ENCODE results near the gene ISM1. TPM values are rescaled to one million over a fixed set of nuclear protein-coding genes. Genes with fewer than 3 reads are reported as not detected.

ISM1 gene
- total RNA-seq, 2 donors from 2014 or later, result 0.24 to 1.1 TPM

GRCh38 chr20:13317439-13317838 lies 96.4 kb downstream of the ISM1 start:
- H3K4me1 ChIP-seq (ENCODE audit: control insufficient read depth, insufficient read depth, low read length), result peaks cover 5% of the 10 kb centered on the region
- H3K4me3 ChIP-seq (ENCODE audit: low read length), result no peak overlapping the region
- Mint-ChIP-seq H3K27me3 (ENCODE audit: insufficient read depth) (no peaks in the 10 kb centered on the region), H3K4me3 (no peak overlapping the region), H3K9me3 (peaks cover 25% of the 10 kb centered on the region), H3K4me1 (peaks cover 31% of the 10 kb centered on the region), H3K27ac (no peak overlapping the region), H3K36me3 (ENCODE audit: low read depth) (peaks cover 13% of the 10 kb centered on the region)
- H3K9ac ChIP-seq (ENCODE audit: extremely low read depth, low read length, poor library complexity, severe bottlenecking), result no peak overlapping the region
- no peaks in the 10 kb centered on the region for H3K27me3 ChIP-seq (ENCODE audit: control insufficient read depth, insufficient read depth, low read length, poor library complexity, severe bottlenecking)
- no peaks in the 10 kb centered on the region for H3K36me3 ChIP-seq (ENCODE audit: control insufficient read depth, insufficient read depth, low read length)
- no peak for TF ChIP-seq CTCF (conservative IDR thresholded peaks at IDR 0.05)
- no peak overlapping the region for H3K27ac ChIP-seq (ENCODE audit: low read depth, low read length)
- WGBS, 2 experiments (ENCODE audit: insufficient coverage in 1 of 2, insufficient read length in 1 of 2), result no CpG with 5 or more reads among the region's 1 CpG
- no peak for DNase-seq
- peaks cover 23% of the 10 kb centered on the region for H3K9me3 ChIP-seq (ENCODE audit: control insufficient read depth, low read length)

- Histone ChIP-seq H3K9ac (ENCODE audit: extremely low read depth, low read length, poor library complexity, severe bottlenecking) (no peak overlapping the region), H3K27ac (ENCODE audit: low read depth, low read length) (no peak overlapping the region), H3K4me1 (ENCODE audit: control insufficient read depth, insufficient read depth, low read length) (peaks cover 15% of the 10 kb centered on the region), H3K36me3 (ENCODE audit: control insufficient read depth, insufficient read depth, low read length) (no peaks in the 10 kb centered on the region), H3K9me3 (ENCODE audit: control insufficient read depth, low read length) (peaks cover 23% of the 10 kb centered on the region), H3K27me3 (ENCODE audit: control insufficient read depth, insufficient read depth, low read length, poor library complexity, severe bottlenecking) (no peaks in the 10 kb centered on the region), H3K4me3 (ENCODE audit: low read length) (peak overlapping the region; percentile 6)
- peaks cover 25% of the 10 kb centered on the region for H3K9me3 Mint-ChIP-seq
- no peak for DNase-seq
- WGBS, 2 experiments (ENCODE audit: insufficient coverage in 1 of 2, insufficient read length in 1 of 2), result 76 to 90% methylated on average over 5 of the region's 5 CpGs
- peaks cover 13% of the 10 kb centered on the region for H3K36me3 Mint-ChIP-seq (ENCODE audit: low read depth)
- no peaks in the 10 kb centered on the region for H3K27me3 Mint-ChIP-seq (ENCODE audit: insufficient read depth)
- no peak overlapping the region for H3K27ac Mint-ChIP-seq
- no peak for TF ChIP-seq CTCF (conservative IDR thresholded peaks at IDR 0.05)
- no peak overlapping the region for H3K4me3 Mint-ChIP-seq
- H3K4me1 Mint-ChIP-seq, result peaks cover 43% of the 10 kb centered on the region
Observed at GRCh38 chr20:13318871-13319521, 97.9 kb downstream of the ISM1 start.

- 86 to 96% methylated on average over 3 to 4 of the region's 4 CpGs for WGBS, 2 experiments (ENCODE audit: insufficient coverage in 1 of 2, insufficient read length in 1 of 2)
- peaks cover 25% of the 10 kb centered on the region for H3K9me3 Mint-ChIP-seq
- no peaks in the 10 kb centered on the region for H3K27me3 Mint-ChIP-seq (ENCODE audit: insufficient read depth)
- peaks cover 13% of the 10 kb centered on the region for H3K36me3 Mint-ChIP-seq (ENCODE audit: low read depth)
- H3K9me3 ChIP-seq (ENCODE audit: control insufficient read depth, low read length), result peaks cover 23% of the 10 kb centered on the region
- no peak overlapping the region for H3K27ac Mint-ChIP-seq
- no peak overlapping the region for H3K4me3 ChIP-seq (ENCODE audit: low read length)
- peaks cover 20% of the 10 kb centered on the region for H3K4me1 ChIP-seq (ENCODE audit: control insufficient read depth, insufficient read depth, low read length)
- H3K27me3 ChIP-seq (ENCODE audit: control insufficient read depth, insufficient read depth, low read length, poor library complexity, severe bottlenecking), result no peaks in the 10 kb centered on the region
- H3K4me1 Mint-ChIP-seq, result peaks cover 55% of the 10 kb centered on the region
- DNase-seq, result no peak
- no peaks in the 10 kb centered on the region for H3K36me3 ChIP-seq (ENCODE audit: control insufficient read depth, insufficient read depth, low read length)
- H3K4me3 Mint-ChIP-seq, result no peak overlapping the region
- H3K9ac ChIP-seq (ENCODE audit: extremely low read depth, low read length, poor library complexity, severe bottlenecking), result no peak overlapping the region
- no peak for TF ChIP-seq CTCF (conservative IDR thresholded peaks at IDR 0.05)
- no peak overlapping the region for H3K27ac ChIP-seq (ENCODE audit: low read depth, low read length)
Observed at GRCh38 chr20:13320702-13321101, 99.6 kb downstream of the ISM1 start.
